ENCODE data around the gene NTN1. TPM values are rescaled to one million over a fixed set of nuclear protein-coding genes. Genes with fewer than 3 reads are reported as not detected.

Gene NTN1
- total RNA-seq, 4 donors from 2014 or later = 3.6 to 20.6 (median 7.2) TPM

DNA sequence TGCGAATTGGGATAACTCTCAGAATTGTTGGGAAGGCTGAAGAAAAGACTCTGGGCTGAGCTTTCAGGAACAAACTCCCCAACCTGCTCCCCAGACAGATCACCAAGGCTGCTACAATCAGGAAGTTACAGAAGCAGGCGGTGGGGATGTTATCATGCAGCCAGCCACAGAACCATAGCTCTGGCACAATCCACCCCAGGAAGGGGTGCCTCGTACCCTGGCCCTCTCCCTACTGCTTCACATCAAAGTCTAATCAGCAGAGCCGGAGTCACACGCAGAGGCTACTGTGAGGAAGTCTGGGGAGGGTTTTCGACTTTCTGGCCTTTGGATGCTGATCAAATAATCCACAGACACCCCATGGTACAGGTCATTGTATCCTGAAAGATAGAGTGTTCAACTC is 86.8 kb downstream of the NTN1 start:
- no peaks in the 10 kb centered on the region for H3K9me3 ChIP-seq
- no peak overlapping the region for H3K4me3 ChIP-seq
- peaks cover 0 to 3% (median 0%) of the 10 kb centered on the region in 4 donors for H3K4me1 ChIP-seq
- in situ Hi-C loops (cut with MboI; ENCODE audit: low pct_ligation_motif_present in 1 of 4, low pct_unique_long_range_greater_than_20kb in 1 of 4, low sequenced_read_pairs in 3 of 4) = no loop called here
- TF ChIP-seq POLR2AphosphoS5 (IDR thresholded peaks at IDR 0.05) = no peak
- no peak for TF ChIP-seq POLR2A (IDR thresholded peaks at IDR 0.05)
- TF ChIP-seq EP300 (IDR thresholded peaks at IDR 0.05; ENCODE audit: low read depth) = no peak
- TF ChIP-seq, protein P1, sequence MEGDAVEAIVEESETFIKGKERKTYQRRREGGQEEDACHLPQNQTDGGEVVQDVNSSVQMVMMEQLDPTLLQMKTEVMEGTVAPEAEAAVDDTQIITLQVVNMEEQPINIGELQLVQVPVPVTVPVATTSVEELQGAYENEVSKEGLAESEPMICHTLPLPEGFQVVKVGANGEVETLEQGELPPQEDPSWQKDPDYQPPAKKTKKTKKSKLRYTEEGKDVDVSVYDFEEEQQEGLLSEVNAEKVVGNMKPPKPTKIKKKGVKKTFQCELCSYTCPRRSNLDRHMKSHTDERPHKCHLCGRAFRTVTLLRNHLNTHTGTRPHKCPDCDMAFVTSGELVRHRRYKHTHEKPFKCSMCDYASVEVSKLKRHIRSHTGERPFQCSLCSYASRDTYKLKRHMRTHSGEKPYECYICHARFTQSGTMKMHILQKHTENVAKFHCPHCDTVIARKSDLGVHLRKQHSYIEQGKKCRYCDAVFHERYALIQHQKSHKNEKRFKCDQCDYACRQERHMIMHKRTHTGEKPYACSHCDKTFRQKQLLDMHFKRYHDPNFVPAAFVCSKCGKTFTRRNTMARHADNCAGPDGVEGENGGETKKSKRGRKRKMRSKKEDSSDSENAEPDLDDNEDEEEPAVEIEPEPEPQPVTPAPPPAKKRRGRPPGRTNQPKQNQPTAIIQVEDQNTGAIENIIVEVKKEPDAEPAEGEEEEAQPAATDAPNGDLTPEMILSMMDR (IDR thresholded peaks at IDR 0.05) = no peak
- no peaks in the 10 kb centered on the region for H3K36me3 ChIP-seq
- 60 to 77% methylated on average over 1 to 6 of the region's 6 CpGs for WGBS, 2 donors (ENCODE audit: low coverage in 1 of 2)
- H3K27ac ChIP-seq = no peak overlapping the region
- intact Hi-C loops (cut with DNase I; ENCODE audit: low total_unique reads) = no loop called here
- no peak for DNase-seq
- no peaks in the 10 kb centered on the region for H3K27me3 ChIP-seq

DNA sequence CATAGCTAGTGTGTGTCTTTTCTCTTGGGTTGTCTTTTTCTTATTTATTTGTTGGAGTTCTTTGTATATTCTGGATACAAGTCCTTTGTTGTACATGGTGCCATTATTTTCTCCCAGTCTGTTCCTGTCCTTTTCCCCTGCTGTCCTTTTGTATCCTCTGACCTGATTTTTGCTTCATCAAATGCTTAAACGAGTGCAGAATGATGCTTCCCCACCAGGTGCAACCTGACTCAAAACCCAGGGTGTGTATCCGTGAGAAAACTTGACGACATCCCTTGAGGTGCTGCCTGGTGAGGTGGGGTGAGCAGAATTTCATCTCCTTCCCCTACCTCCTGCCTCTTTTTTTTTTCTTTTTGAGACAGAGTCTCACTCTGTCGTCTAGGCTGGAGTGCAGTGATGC is 88.6 kb downstream of the NTN1 start:
- intact Hi-C loops (cut with DNase I; ENCODE audit: low total_unique reads) = no loop called here
- WGBS, 2 donors (ENCODE audit: low coverage in 1 of 2) = 68 to 94% methylated on average over 3 to 4 of the region's 4 CpGs

DNA sequence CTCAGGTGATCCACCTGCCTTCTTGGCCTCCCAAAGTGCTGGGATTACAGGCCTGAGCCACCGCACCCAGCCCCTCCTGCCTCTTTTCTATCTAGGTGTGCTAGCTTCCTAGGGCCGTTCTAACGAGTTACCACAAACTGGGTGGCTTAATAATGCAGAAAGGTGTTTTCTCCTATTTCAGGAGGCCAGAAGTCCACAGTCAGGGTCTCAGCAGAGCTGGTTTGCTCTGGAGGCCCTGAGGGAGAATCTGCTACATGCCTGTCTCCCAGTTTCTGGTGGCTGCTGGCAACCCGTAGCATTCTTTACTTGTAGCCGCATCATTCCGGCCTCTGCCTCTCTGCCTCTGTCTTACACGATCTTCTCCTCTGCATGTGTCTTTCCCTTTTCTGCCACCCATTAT is 89.2 kb downstream of the NTN1 start:
- no peak for TF ChIP-seq EP300 (IDR thresholded peaks at IDR 0.05; ENCODE audit: low read depth)
- no peak overlapping the region for H3K4me3 ChIP-seq
- H3K27me3 ChIP-seq = no peaks in the 10 kb centered on the region
- no peak for DNase-seq
- H3K36me3 ChIP-seq = no peaks in the 10 kb centered on the region
- no peak overlapping the region for H3K27ac ChIP-seq
- in situ Hi-C loops (cut with MboI; ENCODE audit: low pct_ligation_motif_present in 1 of 4, low pct_unique_long_range_greater_than_20kb in 1 of 4, low sequenced_read_pairs in 3 of 4) (no loop called here), intact Hi-C loops (cut with DNase I; ENCODE audit: low total_unique reads) (no loop called here)
- no peaks in the 10 kb centered on the region for H3K9me3 ChIP-seq
- WGBS, 2 donors (ENCODE audit: low coverage in 1 of 2) = 88 to 100% methylated on average over 4 to 7 of the region's 7 CpGs
- peaks cover 0 to 10% (median 0%) of the 10 kb centered on the region in 4 donors for H3K4me1 ChIP-seq

More for the DNA sequence above, 88.6 kb downstream of the NTN1 start:
- Histone ChIP-seq H3K4me1 (peaks cover 0 to 4% (median 0%) of the 10 kb centered on the region in 4 donors), H3K27ac (no peak overlapping the region), H3K36me3 (no peaks in the 10 kb centered on the region), H3K4me3 (no peak overlapping the region), H3K27me3 (no peaks in the 10 kb centered on the region), H3K9me3 (no peaks in the 10 kb centered on the region)
- DNase-seq = no peak
- TF ChIP-seq POLR2AphosphoS5 (IDR thresholded peaks at IDR 0.05) (no peak), POLR2A (IDR thresholded peaks at IDR 0.05) (no peak), EP300 (IDR thresholded peaks at IDR 0.05; ENCODE audit: low read depth) (no peak)
- TF ChIP-seq, protein P1 (IDR thresholded peaks at IDR 0.05) = no peak
- in situ Hi-C loops (cut with MboI; ENCODE audit: low pct_ligation_motif_present in 1 of 4, low pct_unique_long_range_greater_than_20kb in 1 of 4, low sequenced_read_pairs in 3 of 4) = no loop called here

DNA sequence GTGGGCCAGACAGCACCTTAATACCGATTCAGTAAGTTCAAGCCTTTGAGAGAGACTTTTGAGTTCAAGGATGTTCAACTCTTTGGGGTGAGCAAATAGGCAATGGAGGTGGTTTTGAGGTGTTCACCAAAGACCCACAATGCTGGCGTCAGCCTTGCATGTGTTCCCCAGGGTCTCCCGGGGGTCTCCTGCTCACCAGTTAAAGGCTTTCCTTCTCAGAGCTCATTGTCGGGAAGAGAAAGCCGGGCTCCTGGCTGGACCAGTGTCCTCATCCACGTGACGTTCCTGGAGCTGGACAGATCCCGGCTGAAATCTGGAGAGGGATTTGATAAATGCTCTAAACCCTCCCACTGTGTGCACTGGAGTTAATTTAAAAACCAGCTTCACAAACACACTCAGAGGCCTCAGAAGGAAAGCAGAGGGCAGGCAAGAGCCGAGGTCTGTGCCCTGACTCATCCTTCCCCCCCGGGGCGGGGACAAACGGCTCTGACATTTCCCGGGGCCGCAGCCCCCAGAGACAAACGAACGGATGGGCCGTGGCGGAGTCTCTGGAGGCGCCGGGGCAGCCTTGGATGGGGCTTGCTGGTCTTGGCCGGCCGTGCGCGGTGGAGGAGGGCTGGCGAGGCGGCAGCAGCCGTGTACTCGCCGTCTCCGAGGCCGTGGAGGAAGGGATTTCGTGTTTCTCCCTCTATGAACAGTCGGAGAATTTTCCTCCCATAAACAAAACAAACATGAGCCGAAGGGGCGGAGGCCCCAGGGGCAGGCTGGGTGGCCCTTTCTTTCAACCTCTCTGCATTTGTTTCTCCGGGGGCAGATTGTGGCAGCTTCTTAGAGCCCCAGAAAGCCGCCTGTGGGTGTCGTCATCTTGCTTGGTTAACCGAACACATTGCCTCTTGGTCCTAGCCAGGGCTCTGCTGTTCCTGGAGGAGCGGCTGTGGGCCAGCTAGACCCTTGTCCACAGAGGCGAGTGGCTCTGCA is 94.2 kb downstream of the NTN1 start:
- WGBS, 2 donors (ENCODE audit: low coverage in 1 of 2) = 24% methylated on average over 41 of the region's 41 CpGs; no CpG with 5 or more reads in 1 of the 2 donors
- H3K36me3 ChIP-seq = no peaks in the 10 kb centered on the region
- H3K27ac ChIP-seq = peak overlapping the region; percentile 59 to 76 (median 74)
- no peak for TF ChIP-seq POLR2AphosphoS5 (IDR thresholded peaks at IDR 0.05)
- TF ChIP-seq, protein P1 (IDR thresholded peaks at IDR 0.05) = peak in 4 of 5 experiments; percentile 18 to 38 (median 24)
- peak; percentile 48 for DNase-seq
- in situ Hi-C loops (cut with MboI; ENCODE audit: low pct_ligation_motif_present in 1 of 4, low pct_unique_long_range_greater_than_20kb in 1 of 4, low sequenced_read_pairs in 3 of 4) (no loop called here), intact Hi-C loops (cut with DNase I; ENCODE audit: low total_unique reads) (loop anchor here (5.0 kb wide), 1 partner anchor 283 kb away; no protein-coding TSS in a partner anchor)
- H3K27me3 ChIP-seq = no peaks in the 10 kb centered on the region
- peaks cover 0 to 15% (median 4%) of the 10 kb centered on the region in 4 donors for H3K4me1 ChIP-seq
- H3K9me3 ChIP-seq = no peaks in the 10 kb centered on the region
- H3K4me3 ChIP-seq = peak overlapping the region in 3 of 4 donors; percentile 9 to 47 (median 30)
